Testis (tissue), 2 donors: ENCODE results near the gene TRIM38.

ENCODE experiments used
- POLR2A ChIP-seq: fragments of 450-650 bp; IDR thresholded peaks from one replicate; pipeline ENCODE4 v1.6.1; 2017; ENCODE audit warnings: antibody characterized with exemption, mild to moderate bottlenecking, moderate library complexity
- TF ChIP-seq, protein P1 (sequence below), 3 experiments: fragments of 450-650 bp in 2 of 3; fragments of 200-600 bp in 1 of 3; sonication (generic) in 1 of 3; IDR thresholded peaks; one replicate each; pipeline ENCODE4 v1.5.1; 2016 to 2019; ENCODE audit warnings: antibody characterized with exemption in 3 of 3, mild to moderate bottlenecking in 2 of 3, moderate library complexity in 1 of 3

DNA sequence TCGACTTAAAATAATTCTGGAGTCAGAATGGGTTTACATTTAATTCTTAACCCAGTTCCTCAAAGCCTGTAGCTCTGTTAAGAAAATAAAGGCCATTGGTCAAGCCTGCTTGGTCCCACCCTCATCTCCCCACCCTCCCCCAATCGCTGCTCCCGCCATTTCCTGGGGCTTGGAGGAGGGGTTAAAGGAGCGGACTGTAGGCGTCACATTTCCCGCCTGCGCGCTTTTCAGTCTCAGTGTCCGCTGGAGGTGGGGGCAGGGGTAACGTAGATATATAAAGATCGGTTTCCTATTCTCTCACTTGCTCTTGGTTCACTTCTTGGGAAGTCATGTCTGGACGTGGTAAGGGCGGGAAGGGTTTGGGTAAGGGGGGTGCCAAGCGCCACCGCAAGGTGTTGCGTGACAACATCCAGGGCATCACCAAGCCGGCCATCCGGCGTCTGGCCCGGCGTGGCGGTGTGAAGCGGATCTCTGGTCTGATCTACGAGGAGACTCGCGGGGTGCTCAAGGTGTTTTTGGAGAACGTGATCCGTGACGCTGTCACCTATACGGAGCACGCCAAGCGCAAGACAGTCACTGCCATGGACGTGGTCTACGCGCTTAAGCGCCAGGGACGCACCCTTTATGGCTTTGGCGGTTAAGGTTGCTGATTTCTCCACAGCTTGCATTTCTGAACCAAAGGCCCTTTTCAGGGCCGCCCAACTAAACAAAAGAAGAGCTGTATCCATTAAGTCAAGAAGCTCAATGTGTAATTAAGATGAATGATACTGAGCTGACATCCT is 58.9 kb downstream of the TRIM38 start:
- TF ChIP-seq, protein P1, sequence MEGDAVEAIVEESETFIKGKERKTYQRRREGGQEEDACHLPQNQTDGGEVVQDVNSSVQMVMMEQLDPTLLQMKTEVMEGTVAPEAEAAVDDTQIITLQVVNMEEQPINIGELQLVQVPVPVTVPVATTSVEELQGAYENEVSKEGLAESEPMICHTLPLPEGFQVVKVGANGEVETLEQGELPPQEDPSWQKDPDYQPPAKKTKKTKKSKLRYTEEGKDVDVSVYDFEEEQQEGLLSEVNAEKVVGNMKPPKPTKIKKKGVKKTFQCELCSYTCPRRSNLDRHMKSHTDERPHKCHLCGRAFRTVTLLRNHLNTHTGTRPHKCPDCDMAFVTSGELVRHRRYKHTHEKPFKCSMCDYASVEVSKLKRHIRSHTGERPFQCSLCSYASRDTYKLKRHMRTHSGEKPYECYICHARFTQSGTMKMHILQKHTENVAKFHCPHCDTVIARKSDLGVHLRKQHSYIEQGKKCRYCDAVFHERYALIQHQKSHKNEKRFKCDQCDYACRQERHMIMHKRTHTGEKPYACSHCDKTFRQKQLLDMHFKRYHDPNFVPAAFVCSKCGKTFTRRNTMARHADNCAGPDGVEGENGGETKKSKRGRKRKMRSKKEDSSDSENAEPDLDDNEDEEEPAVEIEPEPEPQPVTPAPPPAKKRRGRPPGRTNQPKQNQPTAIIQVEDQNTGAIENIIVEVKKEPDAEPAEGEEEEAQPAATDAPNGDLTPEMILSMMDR (IDR thresholded peaks at IDR 0.05): no peak
- TF ChIP-seq POLR2A: no peak
